ENCODE measurements around the gene PLA2G2F.

Gene PLA2G2F

DNA sequence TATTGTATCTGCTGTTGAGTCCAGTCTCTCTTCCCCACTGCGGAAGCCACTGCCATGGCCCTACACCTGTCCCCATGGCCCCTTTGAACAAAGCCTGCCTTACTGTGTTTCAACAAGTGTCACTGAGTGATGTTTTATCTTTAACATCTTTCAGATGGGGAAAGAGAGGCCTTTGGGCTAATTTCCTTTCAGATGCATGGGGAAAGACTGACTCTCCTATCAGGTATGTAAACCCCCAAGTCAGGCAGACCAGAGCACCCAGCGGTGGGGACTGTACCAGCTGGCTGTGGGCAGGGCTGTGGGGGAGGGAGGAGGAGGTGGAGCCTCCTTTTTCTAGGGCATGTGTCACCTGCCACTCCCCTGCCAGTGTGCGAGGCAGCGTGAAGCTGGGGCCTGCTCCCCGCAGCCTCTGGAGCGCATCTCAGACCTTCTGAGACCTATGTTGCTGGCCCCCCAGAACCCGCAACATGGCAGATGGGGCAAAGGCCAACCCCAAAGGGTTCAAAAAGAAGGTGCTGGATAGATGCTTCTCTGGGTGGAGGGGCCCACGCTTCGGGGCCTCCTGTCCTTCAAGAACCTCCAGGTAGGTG is at the start of gene PLA2G2F:
Gene PLA2G2F, plus strand, starts transcription at position 363 of the 590 bp plus-strand sequence. Its CDS starts 105 bp downstream, at position 468.
- no peak for DNase-seq

DNA sequence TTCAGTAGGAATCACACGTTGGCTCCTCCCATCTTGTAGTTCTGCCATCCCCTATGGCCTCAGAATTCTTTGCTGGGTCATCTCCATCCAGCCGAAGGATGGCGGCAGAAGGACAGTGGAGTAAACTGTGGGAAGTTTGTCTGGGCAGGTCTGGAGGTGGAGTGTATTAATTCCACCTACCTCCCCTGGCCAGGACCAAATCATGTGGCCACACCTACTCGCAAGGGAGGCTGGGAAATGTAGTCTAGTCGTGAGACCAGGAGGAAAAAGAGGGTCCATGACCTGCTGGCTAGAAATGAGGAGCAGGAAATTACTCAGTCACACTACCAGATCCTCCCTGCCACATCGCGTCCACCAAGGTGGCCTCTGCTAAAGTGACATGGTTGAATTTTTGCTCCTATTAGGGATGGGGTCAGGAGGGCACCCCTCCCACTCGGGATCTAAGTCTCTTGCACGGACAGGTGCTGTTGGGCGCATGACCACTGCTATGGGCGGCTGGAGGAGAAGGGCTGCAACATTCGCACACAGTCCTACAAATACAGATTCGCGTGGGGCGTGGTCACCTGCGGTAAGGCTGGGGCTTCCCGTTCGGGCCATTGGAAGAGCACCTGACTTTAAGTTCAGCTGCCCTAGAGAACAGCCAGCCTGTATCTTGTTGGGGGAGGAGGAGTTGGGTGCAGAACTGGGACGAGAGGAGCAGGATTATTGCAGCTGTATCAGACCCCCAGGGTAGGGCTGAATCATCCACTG is 49.6 kb upstream of the PLA2G2F start:
- no peak for DNase-seq

DNA sequence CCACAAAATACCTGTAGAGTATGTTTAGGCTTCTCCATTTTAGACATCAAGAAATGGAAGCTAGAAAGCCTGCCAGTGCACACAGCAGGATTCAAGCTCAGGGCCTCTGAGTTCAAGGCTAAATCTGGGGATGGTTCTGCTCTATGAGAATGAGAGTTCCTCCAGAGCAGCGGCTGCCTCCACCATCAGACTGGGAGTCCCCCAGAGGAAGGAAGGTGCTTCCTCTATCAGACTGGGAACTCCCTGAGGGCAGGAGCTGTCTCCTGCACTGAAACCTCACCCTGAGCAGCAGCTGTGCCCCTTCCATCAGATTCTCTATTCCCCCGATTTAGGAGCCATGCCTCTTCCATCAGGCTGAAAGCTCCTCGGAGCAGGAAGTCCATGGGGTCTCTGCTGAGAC is 49.0 kb upstream of the PLA2G2F start:
- no peak for DNase-seq

DNA sequence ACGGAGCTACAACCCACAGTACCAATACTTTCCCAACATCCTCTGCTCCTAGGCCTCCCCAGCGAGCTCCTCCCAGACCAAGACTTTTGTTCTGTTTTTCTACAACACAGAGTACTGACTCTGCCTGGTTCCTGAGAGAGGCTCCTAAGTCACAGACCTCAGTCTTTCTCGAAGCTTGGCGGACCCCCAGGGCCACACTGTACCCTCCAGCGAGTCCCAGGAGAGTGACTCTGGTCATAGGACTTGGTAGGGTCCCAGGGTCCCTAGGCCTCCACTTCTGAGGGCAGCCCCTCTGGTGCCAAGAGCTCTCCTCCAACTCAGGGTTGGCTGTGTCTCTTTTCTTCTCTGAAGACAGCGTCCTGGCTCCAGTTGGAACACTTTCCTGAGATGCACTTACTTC is 48.5 kb upstream of the PLA2G2F start:
- no peak for DNase-seq

DNA sequence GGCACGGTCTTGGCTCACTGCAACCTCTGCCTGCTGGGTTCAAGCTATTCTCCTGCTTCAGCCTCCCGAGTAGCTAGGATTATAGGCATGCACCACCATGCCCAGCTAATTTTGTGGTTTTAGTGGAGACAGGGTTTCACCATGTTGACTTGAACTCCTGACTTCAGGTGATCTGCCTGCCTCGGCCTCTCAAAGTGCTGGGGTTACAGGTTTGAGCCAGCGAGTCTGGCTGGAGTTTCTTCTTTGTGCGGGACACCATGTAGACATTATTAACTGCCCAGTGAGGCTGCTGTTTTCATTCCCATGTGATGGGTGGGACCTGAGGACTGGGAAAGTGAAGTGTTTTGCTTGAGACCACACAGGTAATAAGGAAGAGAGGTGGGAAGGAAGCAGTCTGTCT is 45.8 kb upstream of the PLA2G2F start:
- DNase-seq = no peak

DNA sequence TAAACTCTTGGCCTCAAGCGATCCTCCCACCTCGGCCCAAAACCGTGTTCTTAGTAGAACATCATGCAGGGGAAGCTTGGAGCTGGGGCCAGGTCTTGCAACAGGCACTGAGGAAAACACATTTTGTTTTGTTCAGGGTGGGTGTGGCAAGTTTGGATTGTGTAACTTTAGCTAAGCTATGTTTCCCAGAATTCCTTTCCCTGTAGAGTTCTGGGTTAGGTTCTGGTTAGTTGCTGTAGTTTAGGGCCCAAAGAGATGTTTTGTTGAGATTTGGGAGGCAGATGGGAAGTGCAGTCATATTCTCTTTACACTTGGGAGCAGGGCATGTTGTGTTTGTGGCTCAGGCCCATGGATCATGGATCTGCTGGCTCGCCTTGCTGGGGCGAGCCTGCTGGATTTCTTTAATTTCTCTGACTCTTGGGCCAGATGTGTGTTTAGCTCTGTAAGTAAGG is 45.2 kb upstream of the PLA2G2F start:
- no peak for DNase-seq

- DNase-seq = no peak
These were observed 43.3 kb upstream of the PLA2G2F start for GRCh38 chr1:20095564-20096434.

- no peak for DNase-seq
These were observed 42.2 kb upstream of the PLA2G2F start for GRCh38 chr1:20096840-20097447.

DNA sequence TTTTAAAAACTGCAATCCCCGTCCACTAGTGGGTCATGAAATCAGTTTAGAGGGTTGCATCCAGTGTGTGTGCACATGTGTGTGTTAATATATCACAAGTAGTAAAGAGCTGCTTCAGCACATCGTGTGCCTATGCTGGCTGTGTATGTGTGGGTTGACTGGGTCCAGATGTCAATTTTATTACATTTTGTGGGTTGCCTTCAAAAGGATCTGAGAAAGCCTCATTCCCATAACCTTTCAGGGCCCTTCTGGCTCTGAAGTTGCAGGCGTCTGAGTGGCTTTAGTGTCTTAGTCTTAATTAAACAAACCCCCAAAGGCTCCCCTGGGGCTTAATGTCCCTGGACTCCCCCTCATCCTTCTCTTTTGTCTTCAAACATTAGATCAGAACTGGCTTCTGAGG is 39.6 kb upstream of the PLA2G2F start:
- DNase-seq = no peak

DNA sequence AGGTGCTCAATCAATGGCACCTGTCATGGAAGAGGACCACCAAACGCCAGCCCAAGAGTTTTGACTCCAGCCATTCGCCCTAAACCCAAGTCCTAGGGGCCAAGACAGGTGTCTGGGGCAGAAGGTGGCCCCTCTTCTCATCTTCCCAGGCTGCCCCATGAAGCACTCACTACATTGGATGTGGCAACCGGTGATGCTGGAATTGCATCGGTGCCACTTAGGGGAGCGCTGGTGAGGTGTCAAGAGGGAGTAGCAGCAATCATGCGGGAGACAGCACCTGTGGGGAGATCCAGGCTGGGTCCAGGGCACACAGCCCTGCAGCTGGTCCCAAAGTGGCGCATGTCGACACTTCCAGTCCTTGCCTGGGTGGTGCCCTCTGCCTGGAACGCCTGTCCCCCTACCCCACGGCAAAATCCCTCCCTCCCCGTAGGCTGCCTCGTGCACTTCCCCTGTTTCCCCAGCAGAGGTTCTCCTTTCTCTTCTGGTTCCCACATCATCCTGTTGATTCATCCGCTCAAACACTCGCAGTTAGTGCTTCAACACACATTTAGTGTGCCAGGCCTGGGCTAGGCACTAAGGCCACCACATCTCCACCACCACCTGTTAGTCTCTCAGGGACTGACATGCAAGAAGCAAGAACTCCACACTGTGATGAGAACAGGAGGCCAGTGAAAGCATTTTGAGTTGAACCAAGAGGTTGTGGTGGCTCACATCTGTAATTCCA is 38.3 kb upstream of the PLA2G2F start:
- DNase-seq = peak in 1 of 2 experiments; percentile 32

DNA sequence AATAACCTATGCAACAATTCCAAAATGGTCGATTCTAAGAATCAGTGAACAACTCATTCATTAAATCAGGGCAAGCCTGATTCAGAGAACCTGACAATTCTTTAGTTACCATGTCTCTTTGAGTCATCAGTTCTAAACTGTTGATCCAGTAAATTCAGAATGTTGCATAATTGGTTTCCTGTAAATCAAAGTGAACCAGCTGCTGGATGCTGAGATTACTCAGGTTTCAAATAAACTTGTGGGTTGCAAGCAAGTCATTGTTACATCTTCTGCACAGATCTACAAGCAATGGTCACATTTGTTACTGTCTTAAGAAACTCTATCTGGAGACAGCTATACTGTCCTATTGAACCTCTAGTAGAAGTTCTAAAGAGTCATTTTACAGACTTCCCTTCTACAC is 36.2 kb upstream of the PLA2G2F start:
- DNase-seq = no peak

- no peak for DNase-seq
These were observed 33.3 kb upstream of the PLA2G2F start for GRCh38 chr1:20105856-20106255.

DNA sequence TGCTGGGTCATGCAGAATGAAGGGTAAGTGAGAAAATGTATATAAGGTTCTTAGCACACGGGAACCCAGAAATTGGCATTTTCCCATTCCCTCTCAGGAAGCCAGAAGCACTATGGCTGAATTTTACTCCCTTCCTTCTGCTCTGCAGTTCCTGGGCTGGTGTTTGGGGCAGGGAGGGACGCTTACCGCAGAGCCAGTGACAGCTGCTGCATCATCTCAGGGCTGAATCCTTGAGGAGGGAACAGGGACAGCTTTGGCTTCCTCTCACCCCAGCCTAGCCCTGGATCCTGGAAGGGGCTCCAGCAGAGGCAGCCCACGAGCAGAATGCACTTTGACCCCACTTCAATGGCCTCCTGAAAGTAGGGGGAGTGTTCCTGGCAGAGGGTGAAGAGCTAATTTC is 31.8 kb upstream of the PLA2G2F start:
- DNase-seq = no peak

- DNase-seq = no peak
These were observed 31.3 kb upstream of the PLA2G2F start for GRCh38 chr1:20107796-20108195.

DNA sequence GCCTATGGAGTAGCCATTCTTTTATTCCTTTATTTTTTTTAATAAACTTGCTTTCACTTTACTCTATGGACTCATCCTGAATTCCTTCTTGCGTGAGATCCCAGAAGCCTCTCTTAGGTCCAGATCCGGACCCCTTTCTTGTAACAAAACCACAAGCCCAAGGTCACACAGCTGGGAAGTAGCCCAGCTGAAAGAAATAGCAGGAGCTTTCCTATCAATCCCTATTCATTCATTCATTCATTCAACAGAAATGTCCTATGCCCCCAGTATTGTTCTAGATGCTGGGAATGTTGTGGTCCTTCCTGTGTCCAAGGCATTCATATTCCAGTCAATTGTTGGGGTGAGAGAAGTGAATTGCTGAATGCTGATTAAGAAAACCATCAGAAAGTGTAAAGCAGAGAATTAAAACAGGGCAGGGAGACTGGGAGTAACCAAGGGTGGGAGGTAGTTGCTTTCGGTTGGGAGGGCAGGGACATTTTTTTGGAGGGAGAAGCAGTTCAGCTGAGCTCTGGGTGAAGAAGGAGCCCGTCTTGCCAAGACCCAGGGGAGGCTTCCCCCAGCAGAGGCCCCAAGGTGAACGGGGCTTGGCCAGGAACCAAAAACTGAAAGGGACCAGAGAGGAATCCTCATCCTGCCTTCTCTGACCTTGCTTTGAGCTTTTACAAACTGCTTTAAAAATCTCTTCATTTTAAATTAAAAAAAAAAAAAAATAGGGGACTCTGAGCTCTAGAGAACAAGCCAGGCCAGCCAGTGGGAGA is 30.6 kb upstream of the PLA2G2F start:
- DNase-seq = no peak

DNA sequence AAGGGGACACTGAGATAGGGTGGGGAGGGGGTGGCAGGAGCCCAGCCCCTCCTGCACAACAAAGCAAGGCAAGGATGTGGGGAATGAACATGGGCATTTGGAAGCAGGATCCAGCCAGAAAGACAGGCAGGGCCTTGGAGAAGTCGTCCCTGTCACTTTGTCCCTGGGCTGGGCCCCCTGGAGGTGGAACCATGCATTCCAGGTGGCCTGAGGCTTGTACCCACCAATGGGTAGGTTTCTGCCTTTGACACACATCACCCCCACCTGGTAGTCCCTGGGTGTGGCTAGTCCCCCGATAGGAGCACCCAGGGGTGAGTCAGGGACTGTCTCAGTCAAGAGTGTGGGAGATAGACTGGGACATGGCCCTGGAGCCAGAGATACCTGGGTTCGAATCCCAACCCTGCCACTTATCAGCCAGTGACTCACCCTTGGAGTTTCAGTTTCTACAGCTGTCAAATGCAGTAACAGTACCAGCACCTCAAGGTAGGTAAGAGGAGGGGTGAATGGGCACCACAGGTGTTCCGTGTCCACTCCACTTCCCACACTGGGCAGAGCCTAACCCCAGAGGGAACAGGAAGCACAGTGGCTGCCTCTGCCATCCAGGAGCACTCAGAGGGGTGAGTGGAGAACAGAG is 29.8 kb upstream of the PLA2G2F start:
- no peak for DNase-seq

- no peak for DNase-seq
These were observed 28.4 kb upstream of the PLA2G2F start for GRCh38 chr1:20110679-20111078.

- DNase-seq = no peak
These were observed 27.7 kb upstream of the PLA2G2F start for GRCh38 chr1:20111452-20111851.

GRCh38 chr1:20112279-20113000 is 26.7 kb upstream of the PLA2G2F start:
- DNase-seq = no peak

DNA sequence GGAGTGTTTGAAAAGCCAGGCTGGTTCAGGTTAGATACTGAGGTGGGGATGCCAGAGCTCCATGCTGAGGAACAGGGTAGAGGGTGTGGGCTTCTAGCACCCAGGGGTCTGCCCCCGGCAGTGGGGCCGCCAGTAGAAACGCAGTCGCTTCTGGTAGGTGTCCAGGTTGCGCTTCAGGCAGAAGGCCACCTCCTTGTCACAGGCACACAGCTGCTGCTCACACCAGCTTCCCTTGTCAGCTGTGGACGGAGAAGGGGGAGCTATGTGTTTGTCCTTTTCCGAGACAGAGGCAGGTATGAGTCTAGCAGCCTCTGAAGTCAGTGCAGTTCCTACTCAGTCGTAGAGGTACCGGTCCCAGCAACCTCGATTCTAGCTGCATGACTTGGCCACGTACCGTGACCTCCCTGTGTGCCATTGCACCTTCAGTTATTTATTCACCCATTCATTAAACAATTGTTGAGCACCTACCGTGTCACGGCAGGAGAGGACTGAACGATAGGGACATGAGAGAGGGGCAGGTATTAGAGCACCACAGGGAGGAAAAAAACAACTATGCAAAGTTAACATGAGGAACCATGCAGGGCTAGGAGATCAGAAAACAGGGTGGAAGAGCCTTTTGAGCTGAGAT is 25.0 kb upstream of the PLA2G2F start:
- no peak for DNase-seq
